Vagina (tissue), 2 donors: Measurements from ENCODE around the gene GALNT16.

Source experiments
- CTCF ChIP-seq, 3 experiments: fragments of 450-650 bp in 2 of 3; fragments of 200-600 bp in 1 of 3; sonication (generic) in 1 of 3; IDR thresholded peaks; one replicate each; pipeline ENCODE4 v1.5.1; 2017 to 2019; ENCODE audit warnings: antibody characterized with exemption in 3 of 3, mild to moderate bottlenecking in 2 of 3, moderate library complexity in 2 of 3
- POLR2A ChIP-seq, 2 donors: fragments of 450-650 bp; IDR thresholded peaks; one replicate each; pipeline ENCODE4 v1.6.1; 2017; ENCODE audit warnings: antibody characterized with exemption in 2 of 2, mild to moderate bottlenecking in 2 of 2, moderate library complexity in 2 of 2
- POLR2AphosphoS5 ChIP-seq, 2 donors: sonication (generic); formaldehyde crosslinking; IDR thresholded peaks; one replicate each; pipeline ENCODE4 v1.9.0; 2017; ENCODE audit warnings: antibody characterized with exemption in 2 of 2, mild to moderate bottlenecking in 2 of 2, low read depth in 1 of 2; ENCODE audit not compliant: insufficient read depth in 1 of 2

GRCh38 chr14:69313176-69313575 lies 53.2 kb downstream of the GALNT16 start:
- no peak for TF ChIP-seq CTCF (IDR thresholded peaks at IDR 0.05)
- no peak for TF ChIP-seq POLR2AphosphoS5 (IDR thresholded peaks at IDR 0.05; ENCODE audit: insufficient read depth in 1 of 2, low read depth in 1 of 2)
- TF ChIP-seq POLR2A (IDR thresholded peaks at IDR 0.05), result no peak
